Endothelial cell of umbilical vein (primary cell): ENCODE results near the gene TTC24. TPM values are rescaled to one million over a fixed set of nuclear protein-coding genes. Genes with fewer than 3 reads are reported as not detected.
"Not testable (repeated sequence)": the region's sequence is repeated elsewhere in the genome, so short reads cannot be mapped to it uniquely, and the experiment has no call there.

Experiments
- BruUV-seq: library from RNA; stranded (reverse); fragments of 400-500 nt; replicated peaks from 2 replicates; lab custom pipeline; 2021; lab: Mats Ljungman, UMichigan
- CTCF ChIA-PET: fragments of 300-600, 350-600 bp; sonication (Branson Sonifier 250); formaldehyde crosslinking; loops from one replicate; lab custom pipeline; 2021; ENCODE audit warnings: antibody characterized with exemption, inconsistent platforms; lab: Charles Lee
- POLR2A ChIA-PET: fragments of 300-600, 350-600 bp; sonication (Branson Sonifier 250); formaldehyde crosslinking; loops from one replicate; lab custom pipeline; 2021; ENCODE audit warnings: antibody characterized with exemption, inconsistent platforms; lab: Charles Lee
- DNase-seq: peaks from one replicate; pipeline ENCODE4 v3.0.0-alpha.2; 2011; ENCODE audit warnings: low read depth, low spot score
- FAIRE-seq: peaks from 2 replicates; lab custom pipeline; 2011; peaks lifted over from hg19 to GRCh38; lab: Jason Lieb, UNC
- H2AFZ ChIP-seq: 2 replicates; pipeline ENCODE4 v1.6.0; 2012; ENCODE audit warnings: low read depth, low read length, control low read depth, inconsistent platforms
- H3K27ac ChIP-seq: 2 replicates; pipeline ENCODE4 v1.5.1; 2011; ENCODE audit warnings: low read depth, mild to moderate bottlenecking, control low read depth, low read length, moderate library complexity; ENCODE audit not compliant: insufficient read depth
- H3K27me3 ChIP-seq, 2 experiments: 2 replicates each; pipeline versions ENCODE4 v1.6.0 to v1.6.1; 2011; ENCODE audit warnings: low read length in 2 of 2, mixed read lengths in 1 of 2; ENCODE audit not compliant: control insufficient read depth in 2 of 2, insufficient read depth in 2 of 2
- H3K36me3 ChIP-seq, 2 experiments: 2 replicates in 1 of 2; 3 replicates in 1 of 2; pipeline ENCODE4 v1.5.1; 2011; ENCODE audit warnings: low read length in 2 of 2, mild to moderate bottlenecking in 1 of 2, moderate library complexity in 1 of 2; ENCODE audit not compliant: control insufficient read depth in 2 of 2, insufficient read depth in 2 of 2; ENCODE audit errors: extremely low read depth in 1 of 2
- H3K4me1 ChIP-seq: 3 replicates; pipeline ENCODE4 v1.5.1; 2011; ENCODE audit warnings: mild to moderate bottlenecking, low read length; ENCODE audit not compliant: control insufficient read depth, insufficient read depth; ENCODE audit errors: extremely low read depth
- H3K4me2 ChIP-seq: 2 replicates; pipeline ENCODE4 v1.6.1; 2011; ENCODE audit warnings: low read length, control low read depth, mixed read lengths; ENCODE audit not compliant: insufficient read depth
- H3K4me3 ChIP-seq, 3 experiments: fragments of 200-600 bp in 1 of 3; sonication (generic), shearing (Covaris generic) in 1 of 3; replicated peaks in 1 of 3; 2 replicates each; pipeline ENCODE4 v1.5.1; 2011 to 2016; ENCODE audit warnings: control low read depth in 3 of 3, low read length in 3 of 3, mild to moderate bottlenecking in 2 of 3, inconsistent platforms in 1 of 3, low read depth in 1 of 3, moderate library complexity in 1 of 3; ENCODE audit not compliant: insufficient read depth in 1 of 3
- H3K79me2 ChIP-seq: 2 replicates; pipeline ENCODE4 v1.6.0; 2012; ENCODE audit warnings: low read length, inconsistent platforms; ENCODE audit not compliant: control insufficient read depth, insufficient read depth
- H3K9ac ChIP-seq: replicated peaks from 2 replicates; pipeline ENCODE3; 2011; ENCODE audit warnings: low read length, control low read depth; ENCODE audit not compliant: insufficient read depth; ENCODE audit errors: extremely low read depth
- H3K9me1 ChIP-seq: replicated peaks from 3 replicates; pipeline ENCODE4 v1.6.0; 2011; ENCODE audit warnings: mild to moderate bottlenecking, low read length; ENCODE audit not compliant: control insufficient read depth, insufficient read depth; ENCODE audit errors: extremely low read depth
- H3K9me3 ChIP-seq: replicated peaks from 2 replicates; pipeline ENCODE4 v1.5.1; 2012; ENCODE audit warnings: low read length, inconsistent platforms; ENCODE audit not compliant: control insufficient read depth, insufficient read depth
- H4K20me1 ChIP-seq: replicated peaks from 2 replicates; pipeline ENCODE3; 2011; ENCODE audit warnings: mild to moderate bottlenecking, low read length; ENCODE audit not compliant: control insufficient read depth, insufficient read depth; ENCODE audit errors: extremely low read depth
- EZH2 ChIP-seq: IDR thresholded peaks from 2 replicates; pipeline ENCODE4 v1.6.1; 2012; ENCODE audit warnings: borderline replicate concordance, low read depth, mild to moderate bottlenecking, moderate library complexity, low read length, inconsistent platforms; ENCODE audit not compliant: severe bottlenecking
- GATA2 ChIP-seq: IDR thresholded peaks from 2 replicates; pipeline ENCODE4 v1.7.0; 2011; ENCODE audit warnings: low read depth, mild to moderate bottlenecking, moderate library complexity, mixed read lengths, low read length; ENCODE audit not compliant: insufficient read length, insufficient read depth
- JUN ChIP-seq: IDR thresholded peaks from 2 replicates; pipeline ENCODE4 v1.6.1; 2011; ENCODE audit warnings: borderline replicate concordance, low read depth; ENCODE audit not compliant: insufficient read length, insufficient read depth
- MAX ChIP-seq: IDR thresholded peaks from 2 replicates; pipeline ENCODE4 v1.6.1; 2011; ENCODE audit not compliant: insufficient read depth, insufficient read length
- MYC ChIP-seq: IDR thresholded peaks from one replicate; pipeline ENCODE4 v1.6.1; 2011; ENCODE audit warnings: mild to moderate bottlenecking, low read depth, low read length
- dilution Hi-C: fragments of 300-500 bp; cut with MboI; formaldehyde crosslinking; loops from one replicate; pipeline ENCODE4 v1.15.0; 2019; ENCODE audit warnings: low sequenced_read_pairs; ENCODE audit not compliant: extremely low pct_ligation_motif_present
- intact Hi-C: fragments of 100-400 bp; cut with micrococcal nuclease; formaldehyde crosslinking; loops from one replicate; pipeline ENCODE4 v1.10.0; 2022
- polyA plus RNA-seq, 4 experiments: library from polyadenylated mRNA; depleted of rRNA in 3 of 4; stranded (reverse) in 3 of 4; unstranded in 1 of 4; fragments of >200 nt; gene quantifications; 2 replicates each; pipeline versions ENCODE4 v1.2.1 to v1.2.3, GENCODE V29; 2011 to 2012; ENCODE audit warnings: missing spikeins in 1 of 4
- total RNA-seq: library from RNA; stranded (reverse); gene quantifications from 2 replicates; pipeline ENCODE4 v1.2.3, GENCODE V29; 2021
- TF ChIP-seq, protein P1 (sequence below), 2 donors: IDR thresholded peaks; 1 replicate in 1 of 2; 2 replicates in 1 of 2; pipeline ENCODE4 v1.5.1; 2011; ENCODE audit warnings: low read length in 2 of 2, mild to moderate bottlenecking in 2 of 2, moderate library complexity in 2 of 2, control low read depth in 1 of 2, inconsistent platforms in 1 of 2, low read depth in 1 of 2; ENCODE audit not compliant: insufficient read depth in 1 of 2; ENCODE audit errors: extremely low read depth in 1 of 2

The TTC24 gene
- total and polyA plus RNA-seq, 2 donors (not counting 3 experiments of a cell fraction or from before 2014, with no cell fraction given): not detected

DNA sequence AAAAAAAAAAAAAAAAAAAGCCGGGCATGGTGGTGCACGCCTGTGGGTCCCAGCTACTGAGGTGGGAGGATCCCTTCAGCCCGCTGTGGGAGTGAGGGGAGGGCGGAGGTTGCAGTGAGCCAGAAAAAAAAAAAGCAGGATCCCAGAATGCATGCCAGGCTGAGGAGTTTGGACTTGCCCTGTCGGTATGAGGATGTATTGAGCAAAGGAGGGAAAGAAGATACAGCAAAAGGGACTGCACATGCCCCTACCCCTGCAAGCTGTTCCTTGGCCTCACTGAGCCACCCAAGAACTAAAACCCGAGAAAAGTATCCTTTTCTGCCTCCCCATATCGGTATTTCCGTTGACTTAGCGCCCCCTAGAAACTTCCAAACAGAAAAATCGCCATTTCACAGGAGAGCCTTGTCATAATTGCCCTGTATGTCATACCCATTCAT is 23.1 kb downstream of the TTC24 start:
- no peak overlapping the region for H3K27ac ChIP-seq
- H3K79me2 ChIP-seq: peaks cover 19% of the 10 kb centered on the region
- no peak overlapping the region for H2AFZ ChIP-seq
- H3K4me3 ChIP-seq: no peak overlapping the region
- BruUV-seq: no TSS peak
- H3K9me3 ChIP-seq: no peaks in the 10 kb centered on the region
- no peaks in the 10 kb centered on the region for H4K20me1 ChIP-seq
- CTCF ChIA-PET: interaction anchor here (1.7 kb wide), 2 partner anchors 16 to 122 kb away, joined by 5 to 9 read pairs; no protein-coding TSS in a partner anchor
- H3K36me3 ChIP-seq: peaks cover 0 to 3% of the 10 kb centered on the region in 2 experiments
- DNase-seq: no peak
- intact Hi-C loops (no loop called here), dilution Hi-C loops (no loop called here)
- POLR2A ChIA-PET: no interaction called here
- peaks cover 0 to 1% of the 10 kb centered on the region in 2 experiments for H3K27me3 ChIP-seq
- no peak for TF ChIP-seq JUN
- TF ChIP-seq EZH2: no peak
- TF ChIP-seq MAX: no peak
- TF ChIP-seq MYC: no peak
- TF ChIP-seq, protein P1, sequence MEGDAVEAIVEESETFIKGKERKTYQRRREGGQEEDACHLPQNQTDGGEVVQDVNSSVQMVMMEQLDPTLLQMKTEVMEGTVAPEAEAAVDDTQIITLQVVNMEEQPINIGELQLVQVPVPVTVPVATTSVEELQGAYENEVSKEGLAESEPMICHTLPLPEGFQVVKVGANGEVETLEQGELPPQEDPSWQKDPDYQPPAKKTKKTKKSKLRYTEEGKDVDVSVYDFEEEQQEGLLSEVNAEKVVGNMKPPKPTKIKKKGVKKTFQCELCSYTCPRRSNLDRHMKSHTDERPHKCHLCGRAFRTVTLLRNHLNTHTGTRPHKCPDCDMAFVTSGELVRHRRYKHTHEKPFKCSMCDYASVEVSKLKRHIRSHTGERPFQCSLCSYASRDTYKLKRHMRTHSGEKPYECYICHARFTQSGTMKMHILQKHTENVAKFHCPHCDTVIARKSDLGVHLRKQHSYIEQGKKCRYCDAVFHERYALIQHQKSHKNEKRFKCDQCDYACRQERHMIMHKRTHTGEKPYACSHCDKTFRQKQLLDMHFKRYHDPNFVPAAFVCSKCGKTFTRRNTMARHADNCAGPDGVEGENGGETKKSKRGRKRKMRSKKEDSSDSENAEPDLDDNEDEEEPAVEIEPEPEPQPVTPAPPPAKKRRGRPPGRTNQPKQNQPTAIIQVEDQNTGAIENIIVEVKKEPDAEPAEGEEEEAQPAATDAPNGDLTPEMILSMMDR (IDR thresholded peaks at IDR 0.05; ENCODE audit: extremely low read depth in 1 of 2, insufficient read depth in 1 of 2, low read depth in 1 of 2, low read length in 2 of 2): peak in 1 of 2 donors; percentile 2
- TF ChIP-seq GATA2: no peak
- no peak overlapping the region for H3K9ac ChIP-seq
- H3K9me1 ChIP-seq: no peaks in the 10 kb centered on the region
- H3K4me1 ChIP-seq: peaks cover 10% of the 10 kb centered on the region
- FAIRE-seq: peak; percentile 44
- H3K4me2 ChIP-seq: no peak overlapping the region

DNA sequence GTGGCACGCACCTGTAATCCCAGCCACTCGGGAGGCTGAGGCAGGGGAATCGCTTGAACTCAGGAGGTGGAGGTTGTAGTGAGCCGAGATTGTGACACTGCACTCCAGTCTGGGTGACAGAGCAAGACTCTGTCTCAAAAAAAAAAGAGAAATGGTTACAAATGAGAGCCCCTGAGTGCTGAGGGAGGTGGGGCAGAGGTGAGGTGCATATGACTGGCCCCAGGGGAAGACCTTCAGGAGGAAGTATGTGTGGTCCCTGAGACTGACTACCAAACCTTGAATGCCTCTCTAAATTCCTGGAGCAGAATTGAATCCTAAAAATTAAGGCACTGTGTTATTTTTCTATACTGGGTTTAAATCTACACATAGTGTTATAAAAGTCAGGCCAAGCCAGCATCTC is 27.8 kb downstream of the TTC24 start:
- H3K27me3 ChIP-seq, H3K79me2 ChIP-seq, dilution Hi-C loops, DNase-seq, H3K27ac ChIP-seq, FAIRE-seq, H2AFZ ChIP-seq, H3K9me3 ChIP-seq, H3K9ac ChIP-seq, BruUV-seq, H3K36me3 ChIP-seq, H3K4me3 ChIP-seq, H4K20me1 ChIP-seq, CTCF ChIA-PET, H3K9me1 ChIP-seq, H3K4me2 ChIP-seq, POLR2A ChIA-PET, H3K4me1 ChIP-seq: not testable (repeated sequence)
- intact Hi-C loops: loop anchor here (5.0 kb wide), 1 partner anchor 35 kb away; the partner anchor contains the start of gene IQGAP3
